Middle frontal gyrus (tissue), 1 donor: ENCODE data around the gene DLGAP4.

ENCODE experiments used
- DNase-seq: peaks from one replicate; pipeline ENCODE4 v3.0.0-alpha.2; 2015; ENCODE audit warnings: low spot score; ENCODE audit errors: extremely low spot score

The DLGAP4 gene

DNA sequence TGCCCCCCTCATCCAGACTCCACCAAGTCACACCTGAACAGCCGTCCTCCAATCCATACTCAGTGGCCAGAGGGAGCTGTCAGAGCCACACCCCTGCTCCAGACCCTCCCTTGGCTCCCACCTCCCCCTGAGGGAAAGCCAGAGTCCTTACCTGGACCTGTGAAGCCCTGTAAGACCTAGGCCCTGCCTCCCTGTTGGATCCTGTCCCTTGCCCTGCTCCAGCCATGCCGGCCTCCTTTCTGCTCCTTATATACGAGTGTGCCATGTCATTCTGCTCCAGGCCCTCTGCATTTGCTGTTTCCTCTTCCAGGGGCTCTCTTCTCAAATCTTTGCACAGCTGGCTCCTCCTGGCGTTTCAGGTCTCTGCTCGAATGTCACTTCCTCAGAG, 134.9 kb downstream of the DLGAP4 start:
- DNase-seq = no peak

DNA sequence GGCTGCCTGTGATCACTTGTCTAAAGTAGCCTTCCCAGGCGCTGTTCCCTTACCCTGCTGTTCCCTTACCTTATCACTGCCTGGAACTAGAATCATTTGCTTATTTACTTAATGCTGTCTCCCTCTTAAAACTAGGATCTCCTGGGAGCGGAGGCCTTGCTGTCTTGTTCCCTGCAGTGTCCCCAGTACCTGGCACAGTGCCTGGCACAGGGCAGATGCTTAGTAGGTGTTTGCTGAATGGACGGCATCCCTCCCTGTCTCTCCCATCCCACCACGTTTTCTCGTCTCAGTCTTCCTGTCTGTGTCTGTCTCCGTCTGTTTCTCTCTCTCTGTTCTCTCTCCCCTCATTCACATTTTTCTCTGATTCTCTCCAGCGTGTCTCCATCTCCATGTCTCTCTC, 135.3 kb downstream of the DLGAP4 start:
- DNase-seq = no peak

GRCh38 chr20:36445847-36446246, 139.7 kb downstream of the DLGAP4 start:
- no peak for DNase-seq

DNA sequence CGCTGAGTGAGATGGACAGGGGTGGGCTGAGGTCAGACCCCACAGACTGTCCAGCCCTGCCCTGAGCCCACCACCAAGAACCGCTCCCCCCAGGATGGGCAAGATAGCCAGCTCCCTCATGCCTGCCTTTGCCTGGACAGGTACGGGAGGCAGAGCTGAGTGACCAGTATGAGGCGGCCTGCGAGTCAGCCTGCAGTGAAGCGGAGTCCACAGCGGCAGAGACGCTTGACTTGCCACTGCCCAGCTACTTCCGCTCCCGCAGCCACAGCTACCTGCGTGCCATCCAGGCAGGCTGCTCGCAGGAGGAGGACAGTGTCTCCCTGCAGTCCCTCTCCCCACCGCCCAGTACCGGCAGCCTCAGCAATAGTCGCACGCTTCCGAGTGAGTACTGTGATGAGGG, 140.4 kb downstream of the DLGAP4 start:
- no peak for DNase-seq

DNA sequence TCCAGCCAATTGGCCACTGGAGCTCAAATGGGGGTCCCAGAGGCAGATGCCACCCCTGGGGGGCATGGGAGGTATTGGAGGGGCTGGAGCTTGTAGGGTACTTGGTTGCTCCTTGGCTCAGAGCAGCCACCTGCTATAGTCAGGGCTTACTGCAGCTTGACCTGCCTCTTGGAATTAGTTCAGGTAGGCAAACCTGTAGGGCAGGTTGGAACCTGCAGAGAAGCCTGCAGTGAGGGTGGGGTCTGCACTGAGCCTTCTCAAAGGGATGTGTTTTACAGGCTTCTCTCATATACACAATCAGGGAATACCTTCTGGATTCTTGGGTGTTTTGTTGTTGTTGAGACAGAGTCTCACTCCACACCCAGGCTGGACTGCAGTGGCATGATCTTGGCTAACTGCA, 141.0 kb downstream of the DLGAP4 start:
- no peak for DNase-seq

DNA sequence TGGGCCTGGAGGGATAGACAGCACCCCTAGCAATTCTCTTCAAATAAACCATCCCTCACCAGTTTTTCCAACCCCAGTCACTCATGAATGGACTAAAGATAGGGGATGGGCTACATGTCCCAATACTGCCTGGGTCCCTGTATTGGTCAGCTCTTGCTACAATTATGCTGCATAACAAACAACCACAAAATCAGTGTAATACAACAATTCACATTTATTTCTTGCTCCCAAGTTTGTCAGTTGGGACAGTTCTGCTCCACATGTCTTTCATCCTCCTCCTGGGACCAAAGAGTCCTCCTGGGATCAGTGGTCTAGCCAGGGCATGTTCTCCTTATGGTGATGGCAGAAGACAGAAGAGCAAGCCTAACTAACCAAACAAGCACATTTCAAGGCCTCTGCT, 143.5 kb downstream of the DLGAP4 start:
- DNase-seq = no peak

DNA sequence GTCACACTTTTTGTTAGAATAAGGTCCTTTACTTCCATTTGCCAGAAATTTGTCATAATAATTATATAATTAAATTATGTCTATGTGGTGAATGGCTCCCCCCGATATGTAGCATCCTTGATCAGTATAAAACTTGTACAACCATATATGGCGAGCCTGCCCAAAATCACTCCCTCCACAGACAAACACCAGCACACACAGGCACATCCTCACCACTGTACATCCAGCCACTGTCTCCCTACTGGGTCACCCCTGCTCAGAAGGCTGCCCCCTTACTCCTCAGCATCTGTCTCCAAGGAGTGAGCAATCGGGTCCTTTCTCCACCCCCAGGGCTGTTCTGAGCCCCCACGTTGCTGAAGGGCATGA, 148.2 kb downstream of the DLGAP4 start:
- no peak for DNase-seq

GRCh38 chr20:36454698-36455427, 148.7 kb downstream of the DLGAP4 start:
- DNase-seq = no peak

DNA sequence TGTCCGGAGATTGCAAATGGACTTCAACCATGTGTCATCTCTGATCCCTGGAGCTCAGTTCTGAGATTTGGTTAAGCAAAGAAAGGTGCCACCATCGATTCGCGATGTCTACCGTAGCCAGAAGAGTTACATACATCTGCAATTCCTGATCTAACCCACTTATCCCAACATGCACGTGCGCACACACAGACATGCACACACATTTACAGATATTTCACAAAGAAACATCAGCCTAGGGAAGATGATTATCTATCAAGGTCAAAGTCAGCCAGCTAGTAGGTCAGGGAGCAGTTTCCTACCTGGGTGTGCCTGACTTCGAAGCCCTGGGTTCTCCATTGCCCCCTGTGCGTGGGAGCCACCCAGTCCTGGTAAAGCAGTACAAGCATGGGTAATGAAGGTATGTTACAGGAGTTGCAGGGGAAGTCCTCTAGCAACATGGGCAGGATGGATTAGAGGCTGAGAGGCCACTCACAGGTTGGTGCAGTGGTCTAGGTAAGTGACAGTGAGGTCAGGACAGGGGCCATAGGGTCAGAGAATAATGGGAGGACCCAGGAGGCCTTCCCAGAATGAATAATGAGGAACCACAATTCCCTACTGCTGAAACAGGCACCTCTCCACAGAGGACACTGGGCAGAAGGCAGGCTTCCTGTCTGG, 150.0 kb downstream of the DLGAP4 start:
- no peak for DNase-seq

- DNase-seq = peak; percentile 82
These were observed 154.8 kb downstream of the DLGAP4 start for GRCh38 chr20:36460648-36461599.

DNA sequence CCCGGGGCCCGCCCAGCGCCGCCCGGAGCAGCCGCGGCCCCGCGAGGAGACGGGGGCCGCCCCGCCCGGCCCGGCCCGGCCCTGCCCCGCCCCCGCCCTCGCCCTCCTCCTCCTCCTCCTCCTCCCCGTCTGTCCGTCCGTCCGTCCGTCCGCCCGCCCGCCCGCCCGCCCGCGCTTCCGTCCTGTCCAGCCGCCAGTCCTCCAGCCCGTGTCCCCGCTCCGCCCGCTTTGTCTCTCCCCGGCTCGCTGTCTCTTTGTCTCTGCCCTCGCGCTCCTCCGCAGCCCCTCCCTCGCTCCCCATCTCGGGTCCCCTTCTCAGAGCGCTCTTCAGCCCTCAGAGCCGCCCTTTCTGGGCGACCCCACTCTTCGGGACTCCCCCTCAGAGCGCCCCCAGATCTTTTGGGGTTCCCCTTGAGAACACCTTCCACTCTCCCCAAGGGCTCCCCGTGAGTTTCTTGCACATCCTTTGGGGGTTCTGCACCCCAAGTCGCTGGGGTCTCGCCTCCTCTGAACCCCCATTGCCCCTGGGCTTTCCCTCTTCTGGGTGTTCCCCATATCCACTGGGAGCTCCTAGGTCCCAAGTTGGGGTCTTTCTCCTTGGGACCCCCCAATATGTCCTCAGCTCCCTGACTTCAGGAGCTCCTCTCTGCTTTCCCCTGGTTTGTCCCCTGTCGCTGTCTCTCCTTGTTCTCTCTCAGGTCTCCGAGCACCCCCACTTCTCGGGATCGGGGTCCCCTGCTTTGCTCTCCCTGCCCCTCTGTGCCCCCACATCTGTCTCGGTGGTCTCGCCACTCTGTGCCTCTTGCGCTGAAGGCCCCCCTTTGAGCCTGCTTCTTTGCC, 155.7 kb downstream of the DLGAP4 start:
- no peak for DNase-seq

DNA sequence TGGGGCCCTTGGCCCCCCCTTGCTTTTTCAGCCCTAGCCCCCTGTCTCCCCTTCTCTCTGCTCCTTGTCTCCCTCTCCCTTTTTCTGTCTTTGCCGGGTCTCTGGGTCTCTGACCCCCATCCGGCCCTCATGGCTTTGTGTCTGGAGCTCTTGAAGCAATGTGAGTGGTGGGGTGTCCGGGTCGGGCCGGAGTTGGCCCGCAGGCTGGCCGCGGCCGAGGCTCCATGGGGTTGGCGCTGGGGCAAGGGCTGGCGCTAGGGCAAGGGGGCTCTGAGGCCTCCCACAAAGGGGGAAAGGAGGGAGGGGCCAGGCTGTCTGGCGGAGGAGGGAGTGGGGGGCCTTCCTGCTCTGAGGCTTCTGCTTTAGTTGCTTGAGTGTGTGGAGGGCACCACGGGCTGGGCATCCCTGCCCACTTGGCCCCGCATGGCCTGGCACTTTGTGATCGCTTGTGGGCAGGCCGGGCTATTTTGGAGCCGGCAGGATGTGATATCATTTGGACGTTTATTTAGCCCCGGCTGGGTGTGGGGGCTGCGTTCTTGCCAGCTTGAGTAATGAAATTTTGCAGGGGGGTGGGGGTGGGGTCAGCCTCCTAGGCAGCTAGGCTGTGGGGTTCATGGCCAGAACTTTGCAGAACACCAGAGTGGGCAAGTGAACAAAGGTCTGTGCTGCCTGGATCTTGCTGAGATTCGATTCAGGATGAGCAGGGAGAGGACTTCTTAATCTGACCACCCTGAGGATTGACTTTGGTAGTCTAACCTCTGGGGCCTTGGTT, 156.5 kb downstream of the DLGAP4 start:
- DNase-seq = no peak

- no peak for DNase-seq
These were observed 157.3 kb downstream of the DLGAP4 start for GRCh38 chr20:36463212-36464061.

GRCh38 chr20:36465109-36466080, 159.3 kb downstream of the DLGAP4 start:
- no peak for DNase-seq

DNA sequence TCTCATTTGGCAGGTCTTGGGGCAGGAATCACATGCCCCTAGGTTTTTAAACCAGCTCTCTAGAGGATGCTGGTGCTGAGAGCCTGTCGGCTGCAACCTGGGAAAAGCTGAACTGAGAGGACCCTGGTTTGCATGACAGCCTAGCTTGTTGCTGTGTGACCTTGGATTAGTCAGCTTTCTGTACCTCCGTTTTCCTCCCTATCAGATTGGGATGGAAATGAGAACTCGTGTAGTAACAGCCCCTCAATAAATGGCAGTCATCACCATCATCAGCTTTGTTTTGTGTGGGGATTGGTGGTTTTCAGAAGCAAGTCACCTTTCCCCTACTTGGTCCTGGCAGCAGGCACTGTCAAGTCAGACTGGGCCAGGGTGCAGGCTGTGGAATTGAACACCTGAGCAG, 159.9 kb downstream of the DLGAP4 start:
- DNase-seq = no peak

GRCh38 chr20:36467076-36467999, 161.2 kb downstream of the DLGAP4 start:
- DNase-seq = no peak
